Fibroblast of upper back skin (primary cell): ENCODE measurements around the gene ANAPC10.
"Not testable (repeated sequence)": the region's sequence is repeated elsewhere in the genome, so short reads cannot be mapped to it uniquely, and the experiment has no call there.

Source experiments
- DNase-seq: peaks from one replicate; pipeline ENCODE4 v3.0.0-alpha.2; 2013

ANAPC10 gene

GRCh38 chr4:145069361-145069760, 28.6 kb downstream of the ANAPC10 start:
- DNase-seq = peak; percentile 61

GRCh38 chr4:145066063-145066501, 31.9 kb downstream of the ANAPC10 start:
- DNase-seq = no peak

- peak; percentile 65 for DNase-seq
Observed at GRCh38 chr4:145061318-145061920, 36.6 kb downstream of the ANAPC10 start.

- no peak for DNase-seq
Observed at GRCh38 chr4:145058256-145058655, 39.7 kb downstream of the ANAPC10 start.

GRCh38 chr4:145056325-145057130, 41.5 kb downstream of the ANAPC10 start:
- no peak for DNase-seq

GRCh38 chr4:145055533-145056257, 42.3 kb downstream of the ANAPC10 start:
- DNase-seq = no peak

- DNase-seq = no peak
Observed at GRCh38 chr4:145049241-145049640, 48.8 kb downstream of the ANAPC10 start.

- peak; percentile 31 for DNase-seq
Observed at GRCh38 chr4:145048817-145049216, 49.2 kb downstream of the ANAPC10 start.

- no peak for DNase-seq
Observed at GRCh38 chr4:145047151-145047550, 50.8 kb downstream of the ANAPC10 start.

GRCh38 chr4:145045180-145045579, 52.8 kb downstream of the ANAPC10 start:
- DNase-seq = no peak

GRCh38 chr4:145044341-145044740, 53.7 kb downstream of the ANAPC10 start:
- DNase-seq = peak; percentile 46

GRCh38 chr4:145043306-145043705, 54.7 kb downstream of the ANAPC10 start:
- DNase-seq = peak; percentile 71

- no peak for DNase-seq
Observed at GRCh38 chr4:145042601-145043285, 55.3 kb downstream of the ANAPC10 start.

GRCh38 chr4:145041378-145041777, 56.6 kb downstream of the ANAPC10 start:
- DNase-seq = no peak

GRCh38 chr4:145035494-145036136, 62.4 kb downstream of the ANAPC10 start:
- no peak for DNase-seq

- DNase-seq = peak; percentile 90
Observed at GRCh38 chr4:145034727-145035211, 63.2 kb downstream of the ANAPC10 start.

GRCh38 chr4:145019346-145019745, 78.7 kb downstream of the ANAPC10 start:
- no peak for DNase-seq

GRCh38 chr4:145014365-145014764, 83.6 kb downstream of the ANAPC10 start:
- DNase-seq = no peak

- peak; percentile 63 for DNase-seq
Observed at GRCh38 chr4:145012841-145013240, 85.2 kb downstream of the ANAPC10 start.

- DNase-seq = peak; percentile 7
Observed at GRCh38 chr4:145011636-145012035, 86.4 kb downstream of the ANAPC10 start.

- not testable (repeated sequence) for DNase-seq
Observed at GRCh38 chr4:145010315-145010714, 87.7 kb downstream of the ANAPC10 start.

- no peak for DNase-seq
Observed at GRCh38 chr4:145003675-145004074, 94.3 kb downstream of the ANAPC10 start.
